ENCODE results near the gene NEK4.

Gene NEK4

GRCh38 chr3:52690560-52690959, 80.2 kb downstream of the NEK4 start:
- Histone ChIP-seq H3K27ac (ENCODE audit: extremely low read depth, low read depth, low read length) (no peak overlapping the region), H3K4me1 (ENCODE audit: control insufficient read depth, insufficient read depth, low read length) (no peaks in the 10 kb centered on the region), H3K36me3 (ENCODE audit: control insufficient read depth in 2 of 2, insufficient read depth in 1 of 2, low read length in 2 of 2) (peaks cover 46 to 94% of the 10 kb centered on the region in 2 experiments), H3K9me3 (ENCODE audit: control insufficient read depth, insufficient read depth, low read depth, low read length) (no peaks in the 10 kb centered on the region), H3K4me3 (ENCODE audit: low read depth, low read length) (no peak overlapping the region)
- ChIA-PET POLR2A (interaction anchor here (1.0 kb wide), 1 partner anchor 17 kb away, joined by 3 read pairs; no protein-coding TSS in a partner anchor), CTCF (no interaction called here)
- TF ChIP-seq ZNF561 (tag by site-specific recombination; IDR thresholded peaks at IDR 0.05; ENCODE audit: borderline replicate concordance) (no peak), ZNF777 (tag by site-specific recombination; IDR thresholded peaks at IDR 0.05; ENCODE audit: borderline replicate concordance) (no peak)

GRCh38 chr3:52689151-52689550, 81.6 kb downstream of the NEK4 start:
- ChIA-PET POLR2A (interaction anchor here (0.7 kb wide), 1 partner anchor 153 kb away, joined by 3 read pairs; the partner anchor contains the start of gene UQCC5), CTCF (no interaction called here)
- H3K4me3 ChIP-seq (ENCODE audit: low read depth, low read length): no peak overlapping the region
- no peaks in the 10 kb centered on the region; the same call in 1 of the 2 replicates for H3K4me1 ChIP-seq (ENCODE audit: control insufficient read depth, insufficient read depth, low read length)
- H3K9me3 ChIP-seq (ENCODE audit: control insufficient read depth, insufficient read depth, low read depth, low read length): no peaks in the 10 kb centered on the region
- peaks cover 37 to 80% of the 10 kb centered on the region in 2 experiments for H3K36me3 ChIP-seq (ENCODE audit: control insufficient read depth in 2 of 2, insufficient read depth in 1 of 2, low read length in 2 of 2)
- no peak for TF ChIP-seq ZFHX2 (tag by site-specific recombination; conservative IDR thresholded peaks at IDR 0.05)
- TF ChIP-seq ZNF707 (tag by site-specific recombination; IDR thresholded peaks at IDR 0.05): no peak
- TF ChIP-seq ZNF558 (tag by site-specific recombination; IDR thresholded peaks at IDR 0.05): no peak
- no peak for TF ChIP-seq ZBTB7A (tag by site-specific recombination; IDR thresholded peaks at IDR 0.05; ENCODE audit: low read depth)
- no peak for TF ChIP-seq ZNF280D (tag by site-specific recombination; IDR thresholded peaks at IDR 0.05)
- TF ChIP-seq BCL11A (tag by site-specific recombination; IDR thresholded peaks at IDR 0.05; ENCODE audit: low read depth): no peak
- no peak for TF ChIP-seq GLI4 (tag by site-specific recombination; IDR thresholded peaks at IDR 0.05)
- no peak for TF ChIP-seq ZNF132 (tag by site-specific recombination; IDR thresholded peaks at IDR 0.05; ENCODE audit: borderline replicate concordance)
- no peak for TF ChIP-seq ZNF214 (tag by site-specific recombination; IDR thresholded peaks at IDR 0.05; ENCODE audit: borderline replicate concordance)
- TF ChIP-seq ZNF175 (tag by site-specific recombination; IDR thresholded peaks at IDR 0.05): no peak
- TF ChIP-seq ZNF621 (tag by site-specific recombination; IDR thresholded peaks at IDR 0.05): no peak
- H3K27ac ChIP-seq (ENCODE audit: extremely low read depth, low read depth, low read length): no peak overlapping the region

- POLR2A ChIA-PET: no interaction called here
- CTCF ChIA-PET: no interaction called here
- Histone ChIP-seq H3K9me3 (ENCODE audit: control insufficient read depth, insufficient read depth, low read depth, low read length) (no peaks in the 10 kb centered on the region), H3K36me3 (ENCODE audit: control insufficient read depth in 2 of 2, insufficient read depth in 1 of 2, low read length in 2 of 2) (peaks cover 37 to 71% of the 10 kb centered on the region in 2 experiments), H3K4me3 (ENCODE audit: low read depth, low read length) (no peak overlapping the region), H3K27ac (ENCODE audit: extremely low read depth, low read depth, low read length) (no peak overlapping the region), H3K4me1 (ENCODE audit: control insufficient read depth, insufficient read depth, low read length) (peaks cover 2% of the 10 kb centered on the region; the same call in 1 of the 2 replicates)
- TF ChIP-seq ZSCAN23 (tag by site-specific recombination; IDR thresholded peaks at IDR 0.05) (no peak), GLIS1 (tag by site-specific recombination; IDR thresholded peaks at IDR 0.05) (no peak), PRDM4 (tag by site-specific recombination; IDR thresholded peaks at IDR 0.05) (no peak), SP7 (tag by site-specific recombination; IDR thresholded peaks at IDR 0.05) (no peak), MEIS1 (CRISPR knock-in tag; IDR thresholded peaks at IDR 0.05; ENCODE audit: borderline replicate concordance) (no peak), KLF7 (tag by site-specific recombination; IDR thresholded peaks at IDR 0.05; ENCODE audit: borderline replicate concordance) (no peak), KLF9 (tag by site-specific recombination; IDR thresholded peaks at IDR 0.05; ENCODE audit: low read depth) (no peak), ZNF658 (tag by site-specific recombination; IDR thresholded peaks at IDR 0.05) (no peak), ZNF311 (tag by site-specific recombination; IDR thresholded peaks at IDR 0.05; ENCODE audit: borderline replicate concordance) (no peak), ZNF488 (tag by site-specific recombination; IDR thresholded peaks at IDR 0.05) (no peak), ZNF24 (tag by site-specific recombination; IDR thresholded peaks at IDR 0.05) (no peak), ZNF335 (tag by site-specific recombination; conservative IDR thresholded peaks at IDR 0.05) (no peak), ZNF530 (tag by site-specific recombination; IDR thresholded peaks at IDR 0.05; ENCODE audit: low read depth) (no peak), ZNF324 (tag by site-specific recombination; IDR thresholded peaks at IDR 0.05) (no peak)
Measured at GRCh38 chr3:52688266-52688665, 82.5 kb downstream of the NEK4 start.
